ENCODE measurements around the gene WBP1L.

Gene WBP1L

DNA sequence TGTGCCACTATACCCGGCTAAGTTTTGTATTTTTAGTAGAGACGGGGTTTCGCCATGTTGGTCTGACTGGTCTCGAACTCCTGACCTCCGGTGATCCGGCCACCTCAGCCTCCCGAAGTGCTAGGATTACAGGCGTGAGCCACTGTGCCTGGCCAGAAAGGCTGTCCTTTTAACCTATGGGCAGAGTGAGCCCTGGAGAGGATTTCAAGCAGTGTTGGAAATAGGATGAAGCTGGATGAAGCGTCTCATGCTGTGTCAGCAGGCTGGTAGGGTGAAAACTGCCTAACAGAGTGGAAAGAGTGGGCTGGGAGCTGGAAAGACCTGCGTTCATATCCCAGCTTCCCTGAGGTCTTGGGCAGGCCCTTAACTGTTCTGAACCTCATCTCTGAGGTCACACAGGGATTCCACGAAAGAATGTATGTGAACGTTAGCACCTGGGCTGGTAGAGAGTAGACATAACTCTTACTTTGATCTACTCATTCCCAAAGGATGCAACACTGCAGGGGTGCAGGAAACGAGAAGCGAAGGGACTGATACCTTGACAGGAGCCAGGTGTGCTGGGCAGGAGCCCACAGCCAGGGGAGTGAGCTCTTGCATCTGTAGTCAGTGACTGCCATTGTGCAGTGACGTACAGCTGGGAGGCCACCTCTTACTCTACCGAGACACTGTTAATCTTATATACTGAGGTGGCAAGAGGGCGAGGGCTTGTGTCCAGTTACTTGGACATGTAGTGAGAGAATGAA lies 34.1 kb downstream of the WBP1L start:
- Histone ChIP-seq H3K27me3 (ENCODE audit: control insufficient read depth, insufficient read depth, low read length, poor library complexity, severe bottlenecking) (no peaks in the 10 kb centered on the region), H3K4me1 (ENCODE audit: control insufficient read depth, insufficient read depth, low read length) (peaks cover 57% of the 10 kb centered on the region), H3K36me3 (ENCODE audit: control insufficient read depth, insufficient read depth, low read length) (no peaks in the 10 kb centered on the region), H3K27ac (ENCODE audit: insufficient read depth, low read depth, low read length, poor library complexity, severe bottlenecking) (no peak overlapping the region), H3K9me3 (ENCODE audit: control insufficient read depth, low read length) (no peaks in the 10 kb centered on the region), H3K4me3 (ENCODE audit: insufficient read depth, low read depth, low read length) (no peak overlapping the region)
- WGBS, 2 experiments: 78 to 80% methylated on average over 17 of the region's 17 CpGs

DNA sequence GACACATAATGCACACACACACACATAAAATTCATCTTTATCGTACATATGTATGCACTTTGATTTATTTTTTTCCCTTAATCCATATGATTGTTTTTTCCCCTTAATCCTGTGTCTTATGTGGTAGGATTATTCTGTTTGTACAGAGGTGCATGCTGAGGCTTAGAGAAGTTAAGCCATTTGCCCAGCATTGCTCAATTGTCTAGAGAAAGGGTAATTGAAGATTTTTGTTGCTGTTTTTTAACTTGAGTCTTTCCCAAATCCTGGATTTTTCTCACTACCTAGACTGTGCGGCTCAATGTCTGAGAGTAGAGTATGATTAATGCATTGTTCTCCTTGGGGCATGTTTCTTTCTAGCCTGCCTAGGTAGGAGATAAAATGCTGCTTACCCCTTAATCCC lies 35.0 kb downstream of the WBP1L start:
- no peak overlapping the region for H3K4me3 ChIP-seq (ENCODE audit: insufficient read depth, low read depth, low read length)
- peaks cover 60% of the 10 kb centered on the region for H3K4me1 ChIP-seq (ENCODE audit: control insufficient read depth, insufficient read depth, low read length)
- 95 to 100% methylated on average over 1 to 2 of the region's 2 CpGs for whole genome bisulfite sequencing, 2 experiments

DNA sequence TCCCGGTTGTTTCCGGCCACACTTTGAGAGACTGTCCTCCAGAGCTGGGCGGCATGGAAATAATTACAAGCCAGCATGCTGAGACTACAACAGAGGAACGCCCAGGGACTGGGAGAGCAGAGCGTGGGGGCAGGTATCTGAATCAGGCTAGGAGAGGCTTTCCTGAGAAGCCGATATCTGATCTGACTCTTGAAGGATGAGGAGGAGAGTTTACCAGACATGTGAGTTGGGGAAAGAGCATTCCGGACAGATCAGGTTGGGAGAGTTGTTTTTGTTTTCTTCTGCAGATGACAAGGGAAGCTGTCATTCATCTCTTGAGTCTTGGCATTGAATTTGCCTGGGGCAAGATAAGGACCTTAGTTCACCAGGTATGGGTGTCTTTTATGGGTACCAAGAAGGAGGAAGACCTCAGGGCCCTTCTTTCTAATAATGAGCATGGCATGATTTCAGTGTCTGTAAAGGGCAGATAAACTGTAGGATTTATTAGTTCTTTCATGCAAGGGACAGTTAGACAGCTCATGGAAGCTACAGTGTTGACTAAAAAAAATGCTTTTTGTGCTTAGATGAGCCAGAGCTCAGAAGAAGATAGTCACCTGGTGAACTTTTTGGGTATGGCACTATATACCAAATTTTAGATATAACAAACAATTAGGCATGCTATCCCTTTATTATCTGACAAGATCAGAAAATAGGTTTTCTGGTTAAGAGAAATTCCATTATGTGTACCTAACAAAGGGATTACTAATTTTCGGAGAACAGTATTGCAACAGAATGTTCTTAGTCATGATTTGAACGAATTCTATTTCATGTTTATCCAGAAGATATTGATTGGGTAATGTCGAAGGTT lies 36.2 kb downstream of the WBP1L start:
- Histone ChIP-seq H3K36me3 (ENCODE audit: control insufficient read depth, insufficient read depth, low read length) (no peaks in the 10 kb centered on the region), H3K4me3 (ENCODE audit: insufficient read depth, low read depth, low read length) (no peak overlapping the region), H3K27me3 (ENCODE audit: control insufficient read depth, insufficient read depth, low read length, poor library complexity, severe bottlenecking) (no peaks in the 10 kb centered on the region), H3K27ac (ENCODE audit: insufficient read depth, low read depth, low read length, poor library complexity, severe bottlenecking) (no peak overlapping the region), H3K9me3 (ENCODE audit: control insufficient read depth, low read length) (no peaks in the 10 kb centered on the region), H3K4me1 (ENCODE audit: control insufficient read depth, insufficient read depth, low read length) (peaks cover 59% of the 10 kb centered on the region)
- WGBS, 2 experiments: 69 to 70% methylated on average over 10 of the region's 10 CpGs

More for the DNA sequence above, 35.0 kb downstream of the WBP1L start:
- Histone ChIP-seq H3K36me3 (ENCODE audit: control insufficient read depth, insufficient read depth, low read length) (no peaks in the 10 kb centered on the region), H3K27me3 (ENCODE audit: control insufficient read depth, insufficient read depth, low read length, poor library complexity, severe bottlenecking) (no peaks in the 10 kb centered on the region), H3K9me3 (ENCODE audit: control insufficient read depth, low read length) (no peaks in the 10 kb centered on the region), H3K27ac (ENCODE audit: insufficient read depth, low read depth, low read length, poor library complexity, severe bottlenecking) (no peak overlapping the region)

DNA sequence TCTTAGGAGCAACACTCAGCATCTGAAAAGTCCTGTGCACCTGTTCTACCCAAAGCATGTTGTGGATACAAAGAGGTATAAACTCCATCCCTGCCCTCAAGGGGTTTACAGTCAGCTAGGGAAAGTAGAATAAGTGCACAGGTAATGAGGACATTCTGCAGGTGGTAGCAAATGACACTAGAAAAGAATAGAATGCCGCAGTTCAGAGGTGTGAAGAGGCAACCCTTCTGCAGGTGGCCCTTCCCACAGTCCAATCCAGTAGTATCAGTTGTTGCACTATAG lies 36.7 kb downstream of the WBP1L start:
- 97 to 98% methylated on average over 1 of the region's 1 CpG for WGBS, 2 experiments
- H3K4me1 ChIP-seq (ENCODE audit: control insufficient read depth, insufficient read depth, low read length): peaks cover 54% of the 10 kb centered on the region
- no peaks in the 10 kb centered on the region for H3K9me3 ChIP-seq (ENCODE audit: control insufficient read depth, low read length)
- no peaks in the 10 kb centered on the region for H3K36me3 ChIP-seq (ENCODE audit: control insufficient read depth, insufficient read depth, low read length)
- H3K4me3 ChIP-seq (ENCODE audit: insufficient read depth, low read depth, low read length): no peak overlapping the region
- no peak overlapping the region for H3K27ac ChIP-seq (ENCODE audit: insufficient read depth, low read depth, low read length, poor library complexity, severe bottlenecking)
- no peaks in the 10 kb centered on the region for H3K27me3 ChIP-seq (ENCODE audit: control insufficient read depth, insufficient read depth, low read length, poor library complexity, severe bottlenecking)

DNA sequence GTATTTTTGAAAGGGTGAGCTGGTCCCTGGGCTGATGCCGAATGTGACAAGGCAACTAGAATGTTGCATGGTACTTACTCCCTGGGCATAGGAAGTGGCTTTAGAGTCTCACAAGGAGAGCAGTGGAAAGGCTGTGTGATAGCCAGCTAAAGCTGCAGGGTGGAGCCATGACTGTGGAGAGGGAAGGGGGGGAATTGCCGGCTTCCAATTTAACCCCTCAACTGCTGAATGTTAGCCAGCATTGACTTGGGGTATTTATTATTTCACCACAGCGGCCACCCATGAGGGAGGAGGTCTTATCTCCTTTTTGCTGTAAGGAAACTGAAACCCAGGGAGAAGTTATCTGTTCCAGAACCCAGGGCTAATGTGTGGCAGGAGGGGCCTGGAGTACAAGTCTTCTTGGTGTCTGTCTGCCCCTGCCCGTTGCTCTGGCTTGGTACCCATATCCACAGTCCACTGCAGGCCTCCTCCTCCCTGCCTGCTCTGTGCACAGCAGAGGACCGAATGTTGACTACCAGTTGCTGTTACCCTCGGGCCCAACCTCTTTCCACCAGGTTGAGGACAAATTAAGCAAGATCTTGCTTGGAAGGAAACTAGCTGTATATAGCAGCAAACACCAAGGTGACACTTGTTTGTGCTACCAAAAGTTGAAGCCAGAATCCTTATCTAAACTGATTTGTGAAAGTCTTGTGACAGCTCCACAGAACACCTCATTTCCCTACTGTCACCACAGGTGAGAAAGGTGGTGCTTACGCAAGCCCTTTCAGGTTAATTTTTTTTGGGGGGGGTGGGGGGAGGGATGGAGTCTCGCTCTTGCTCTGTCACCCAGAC lies 37.6 kb downstream of the WBP1L start:
- no peaks in the 10 kb centered on the region for H3K27me3 ChIP-seq (ENCODE audit: control insufficient read depth, insufficient read depth, low read length, poor library complexity, severe bottlenecking)
- no peaks in the 10 kb centered on the region for H3K36me3 ChIP-seq (ENCODE audit: control insufficient read depth, insufficient read depth, low read length)
- no peaks in the 10 kb centered on the region for H3K9me3 ChIP-seq (ENCODE audit: control insufficient read depth, low read length)
- peaks cover 45% of the 10 kb centered on the region for H3K4me1 ChIP-seq (ENCODE audit: control insufficient read depth, insufficient read depth, low read length)
- 60 to 61% methylated on average over 8 of the region's 8 CpGs for WGBS, 2 experiments
- no peak overlapping the region for H3K4me3 ChIP-seq (ENCODE audit: insufficient read depth, low read depth, low read length)
- H3K27ac ChIP-seq (ENCODE audit: insufficient read depth, low read depth, low read length, poor library complexity, severe bottlenecking): no peak overlapping the region

DNA sequence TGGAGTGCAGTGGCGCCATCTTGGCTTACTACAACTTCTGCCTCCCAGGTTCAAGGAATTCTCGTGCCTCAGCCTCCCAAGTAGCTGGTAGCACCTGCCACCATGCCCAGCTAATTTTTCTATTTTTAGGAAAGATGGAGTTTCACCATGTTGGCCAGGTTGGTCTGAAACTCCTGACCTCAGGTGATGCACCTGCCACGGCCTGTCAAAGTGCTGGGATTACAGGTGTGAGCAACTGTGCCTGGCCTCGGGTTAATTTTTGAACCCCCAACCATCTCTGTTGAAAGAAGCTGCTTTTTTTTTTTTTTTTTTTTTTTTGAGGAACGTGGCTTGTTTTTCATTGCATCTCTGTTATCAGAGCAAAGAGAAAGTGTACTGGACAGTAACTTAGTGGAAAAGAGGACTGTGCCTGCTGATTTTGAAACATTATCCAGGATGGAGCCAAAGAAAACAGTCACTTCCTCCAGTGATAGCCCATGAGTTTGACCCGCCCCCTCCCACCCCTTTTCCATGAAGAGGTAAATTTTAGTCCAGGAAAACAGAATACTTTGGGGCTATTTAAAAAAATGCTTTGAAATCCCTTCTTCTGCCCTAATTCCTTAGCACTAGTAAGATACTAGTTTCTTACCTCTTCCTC lies 38.3 kb downstream of the WBP1L start:
- Histone ChIP-seq H3K27me3 (ENCODE audit: control insufficient read depth, insufficient read depth, low read length, poor library complexity, severe bottlenecking) (no peaks in the 10 kb centered on the region), H3K36me3 (ENCODE audit: control insufficient read depth, insufficient read depth, low read length) (no peaks in the 10 kb centered on the region), H3K27ac (ENCODE audit: insufficient read depth, low read depth, low read length, poor library complexity, severe bottlenecking) (no peak overlapping the region), H3K9me3 (ENCODE audit: control insufficient read depth, low read length) (no peaks in the 10 kb centered on the region), H3K4me3 (ENCODE audit: insufficient read depth, low read depth, low read length) (no peak overlapping the region), H3K4me1 (ENCODE audit: control insufficient read depth, insufficient read depth, low read length) (peaks cover 41% of the 10 kb centered on the region)
- 87 to 88% methylated on average over 6 of the region's 6 CpGs for WGBS, 2 experiments

DNA sequence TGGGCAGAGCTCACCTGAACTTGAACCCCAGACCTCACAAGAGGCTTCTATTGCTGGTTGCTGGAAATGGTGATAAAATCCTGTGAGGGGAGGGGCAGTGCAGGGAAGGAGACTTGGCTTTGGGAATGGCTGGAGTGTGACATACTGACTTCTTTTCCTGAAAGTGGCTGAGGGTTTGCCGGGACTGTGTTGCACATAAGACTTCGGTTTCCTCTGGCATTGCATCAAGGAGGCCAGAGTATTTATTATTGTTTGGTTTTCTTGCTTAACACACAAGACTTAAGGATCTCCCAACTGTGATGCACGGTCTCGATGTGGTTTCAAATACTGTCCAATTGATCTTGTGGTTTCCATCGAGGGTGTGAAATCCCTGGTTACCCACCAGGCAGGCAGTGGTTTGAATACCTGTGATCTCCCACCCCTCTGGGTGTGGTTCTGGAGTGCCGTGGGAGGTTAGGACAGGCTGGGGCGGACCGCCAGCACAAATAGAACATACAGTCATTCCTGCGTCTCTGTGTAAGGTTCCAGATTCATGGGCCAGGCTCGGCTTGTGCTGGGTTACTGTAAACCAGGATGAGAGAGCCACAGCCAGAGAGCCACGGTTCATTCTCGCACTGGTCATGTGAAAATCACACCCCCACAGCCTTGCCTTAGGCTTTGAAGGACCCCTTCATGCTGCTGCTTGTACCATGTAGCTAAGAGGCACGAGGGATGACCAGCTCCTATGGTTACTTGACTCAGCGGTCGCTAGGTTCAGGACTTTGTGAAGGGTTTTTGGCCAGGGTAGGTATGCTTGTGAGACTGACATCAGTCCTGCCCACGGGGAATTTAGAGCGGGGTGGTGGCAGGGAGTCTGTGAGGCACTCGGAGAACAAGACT lies 39.2 kb downstream of the WBP1L start:
- Histone ChIP-seq H3K4me1 (ENCODE audit: control insufficient read depth, insufficient read depth, low read length) (peaks cover 32% of the 10 kb centered on the region), H3K36me3 (ENCODE audit: control insufficient read depth, insufficient read depth, low read length) (no peaks in the 10 kb centered on the region), H3K9me3 (ENCODE audit: control insufficient read depth, low read length) (no peaks in the 10 kb centered on the region), H3K27ac (ENCODE audit: insufficient read depth, low read depth, low read length, poor library complexity, severe bottlenecking) (no peak overlapping the region), H3K4me3 (ENCODE audit: insufficient read depth, low read depth, low read length) (no peak overlapping the region), H3K27me3 (ENCODE audit: control insufficient read depth, insufficient read depth, low read length, poor library complexity, severe bottlenecking) (no peaks in the 10 kb centered on the region)
- 88% methylated on average over 18 of the region's 18 CpGs for WGBS, 2 experiments

DNA sequence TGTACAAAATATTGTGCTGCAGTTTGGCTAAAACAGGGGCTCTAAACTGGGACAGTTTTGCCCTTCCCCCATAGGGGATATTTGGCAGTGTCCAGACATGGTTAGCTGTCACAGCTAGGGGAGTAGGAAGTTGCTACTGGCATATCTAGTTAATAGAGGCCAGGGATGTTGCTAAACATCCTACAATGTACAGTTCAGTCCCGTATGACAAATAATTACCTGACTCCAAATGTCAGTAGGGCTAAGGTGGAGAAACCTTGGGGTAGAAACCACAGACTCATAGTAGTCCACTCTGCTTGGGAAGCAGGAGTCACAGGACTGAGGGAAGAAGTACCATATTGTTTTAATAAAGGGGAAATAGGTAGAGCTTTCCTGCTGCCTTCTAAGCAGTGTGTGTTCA lies 39.8 kb downstream of the WBP1L start:
- Histone ChIP-seq H3K27me3 (ENCODE audit: control insufficient read depth, insufficient read depth, low read length, poor library complexity, severe bottlenecking) (no peaks in the 10 kb centered on the region), H3K27ac (ENCODE audit: insufficient read depth, low read depth, low read length, poor library complexity, severe bottlenecking) (no peak overlapping the region), H3K36me3 (ENCODE audit: control insufficient read depth, insufficient read depth, low read length) (no peaks in the 10 kb centered on the region), H3K9me3 (ENCODE audit: control insufficient read depth, low read length) (no peaks in the 10 kb centered on the region), H3K4me3 (ENCODE audit: insufficient read depth, low read depth, low read length) (no peak overlapping the region), H3K4me1 (ENCODE audit: control insufficient read depth, insufficient read depth, low read length) (peaks cover 26% of the 10 kb centered on the region)
- 88 to 96% methylated on average over 1 of the region's 1 CpG for WGBS, 2 experiments

DNA sequence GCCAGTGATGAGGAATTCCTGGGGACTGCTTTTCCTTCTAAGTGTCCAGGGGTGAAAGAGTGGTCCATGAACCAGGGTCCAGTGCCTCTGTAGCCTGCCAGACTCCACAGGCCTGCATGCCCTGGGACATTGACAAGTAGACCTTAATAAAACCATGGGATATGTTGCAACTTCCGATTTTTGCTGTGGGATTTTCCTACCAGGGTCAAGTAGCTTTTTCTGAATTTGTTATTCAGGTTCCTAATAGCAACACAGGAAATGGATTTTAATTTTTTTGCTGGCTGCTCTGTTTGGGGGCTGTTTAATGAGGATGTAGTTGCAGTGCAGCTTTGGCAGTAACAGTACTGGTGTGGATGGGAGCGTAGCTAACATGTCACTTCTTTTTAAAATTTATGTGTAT lies 42.1 kb downstream of the WBP1L start:
- 93 to 97% methylated on average over 2 of the region's 2 CpGs for WGBS, 2 experiments
- Histone ChIP-seq H3K9me3 (ENCODE audit: control insufficient read depth, low read length) (no peaks in the 10 kb centered on the region), H3K4me1 (ENCODE audit: control insufficient read depth, insufficient read depth, low read length) (peaks cover 12% of the 10 kb centered on the region), H3K36me3 (ENCODE audit: control insufficient read depth, insufficient read depth, low read length) (no peaks in the 10 kb centered on the region), H3K4me3 (ENCODE audit: insufficient read depth, low read depth, low read length) (no peak overlapping the region), H3K27me3 (ENCODE audit: control insufficient read depth, insufficient read depth, low read length, poor library complexity, severe bottlenecking) (no peaks in the 10 kb centered on the region), H3K27ac (ENCODE audit: insufficient read depth, low read depth, low read length, poor library complexity, severe bottlenecking) (no peak overlapping the region)
